Endothelial cell of umbilical vein (primary cell): ENCODE results near the gene SEC14L6. TPM values are rescaled to one million over a fixed set of nuclear protein-coding genes. Genes with fewer than 3 reads are reported as not detected.

Experiments used
- BruUV-seq: library from RNA; stranded (reverse); fragments of 400-500 nt; replicated peaks from 2 replicates; lab custom pipeline; 2021; lab: Mats Ljungman, UMichigan
- CTCF ChIA-PET: fragments of 300-600, 350-600 bp; sonication (Branson Sonifier 250); formaldehyde crosslinking; loops from one replicate; lab custom pipeline; 2021; ENCODE audit warnings: antibody characterized with exemption, inconsistent platforms; lab: Charles Lee
- POLR2A ChIA-PET: fragments of 300-600, 350-600 bp; sonication (Branson Sonifier 250); formaldehyde crosslinking; loops from one replicate; lab custom pipeline; 2021; ENCODE audit warnings: antibody characterized with exemption, inconsistent platforms; lab: Charles Lee
- DNase-seq: peaks from one replicate; pipeline ENCODE4 v3.0.0-alpha.2; 2011; ENCODE audit warnings: low read depth, low spot score
- FAIRE-seq: peaks from 2 replicates; lab custom pipeline; 2011; peaks lifted over from hg19 to GRCh38; lab: Jason Lieb, UNC
- H2AFZ ChIP-seq: 2 replicates; pipeline ENCODE4 v1.6.0; 2012; ENCODE audit warnings: low read depth, low read length, control low read depth, inconsistent platforms
- H3K27ac ChIP-seq: 2 replicates; pipeline ENCODE4 v1.5.1; 2011; ENCODE audit warnings: low read depth, mild to moderate bottlenecking, control low read depth, low read length, moderate library complexity; ENCODE audit not compliant: insufficient read depth
- H3K27me3 ChIP-seq, 2 experiments: 2 replicates each; pipeline versions ENCODE4 v1.6.0 to v1.6.1; 2011; ENCODE audit warnings: low read length in 2 of 2, mixed read lengths in 1 of 2; ENCODE audit not compliant: control insufficient read depth in 2 of 2, insufficient read depth in 2 of 2
- H3K36me3 ChIP-seq, 2 experiments: 2 replicates in 1 of 2; 3 replicates in 1 of 2; pipeline ENCODE4 v1.5.1; 2011; ENCODE audit warnings: low read length in 2 of 2, mild to moderate bottlenecking in 1 of 2, moderate library complexity in 1 of 2; ENCODE audit not compliant: control insufficient read depth in 2 of 2, insufficient read depth in 2 of 2; ENCODE audit errors: extremely low read depth in 1 of 2
- H3K4me1 ChIP-seq: 3 replicates; pipeline ENCODE4 v1.5.1; 2011; ENCODE audit warnings: mild to moderate bottlenecking, low read length; ENCODE audit not compliant: control insufficient read depth, insufficient read depth; ENCODE audit errors: extremely low read depth
- H3K4me2 ChIP-seq: 2 replicates; pipeline ENCODE4 v1.6.1; 2011; ENCODE audit warnings: low read length, control low read depth, mixed read lengths; ENCODE audit not compliant: insufficient read depth
- H3K4me3 ChIP-seq, 3 experiments: fragments of 200-600 bp in 1 of 3; sonication (generic), shearing (Covaris generic) in 1 of 3; replicated peaks in 1 of 3; 2 replicates each; pipeline ENCODE4 v1.5.1; 2011 to 2016; ENCODE audit warnings: control low read depth in 3 of 3, low read length in 3 of 3, mild to moderate bottlenecking in 2 of 3, inconsistent platforms in 1 of 3, low read depth in 1 of 3, moderate library complexity in 1 of 3; ENCODE audit not compliant: insufficient read depth in 1 of 3
- H3K79me2 ChIP-seq: 2 replicates; pipeline ENCODE4 v1.6.0; 2012; ENCODE audit warnings: low read length, inconsistent platforms; ENCODE audit not compliant: control insufficient read depth, insufficient read depth
- H3K9ac ChIP-seq: replicated peaks from 2 replicates; pipeline ENCODE3; 2011; ENCODE audit warnings: low read length, control low read depth; ENCODE audit not compliant: insufficient read depth; ENCODE audit errors: extremely low read depth
- H3K9me1 ChIP-seq: replicated peaks from 3 replicates; pipeline ENCODE4 v1.6.0; 2011; ENCODE audit warnings: mild to moderate bottlenecking, low read length; ENCODE audit not compliant: control insufficient read depth, insufficient read depth; ENCODE audit errors: extremely low read depth
- H3K9me3 ChIP-seq: replicated peaks from 2 replicates; pipeline ENCODE4 v1.5.1; 2012; ENCODE audit warnings: low read length, inconsistent platforms; ENCODE audit not compliant: control insufficient read depth, insufficient read depth
- H4K20me1 ChIP-seq: replicated peaks from 2 replicates; pipeline ENCODE3; 2011; ENCODE audit warnings: mild to moderate bottlenecking, low read length; ENCODE audit not compliant: control insufficient read depth, insufficient read depth; ENCODE audit errors: extremely low read depth
- EZH2 ChIP-seq: IDR thresholded peaks from 2 replicates; pipeline ENCODE4 v1.6.1; 2012; ENCODE audit warnings: borderline replicate concordance, low read depth, mild to moderate bottlenecking, moderate library complexity, low read length, inconsistent platforms; ENCODE audit not compliant: severe bottlenecking
- FOS ChIP-seq: IDR thresholded peaks from 2 replicates; pipeline ENCODE4 v1.6.1; 2011; ENCODE audit warnings: mild to moderate bottlenecking, low read length, moderate library complexity, borderline replicate concordance; ENCODE audit not compliant: insufficient read depth
- GATA2 ChIP-seq: IDR thresholded peaks from 2 replicates; pipeline ENCODE4 v1.7.0; 2011; ENCODE audit warnings: low read depth, mild to moderate bottlenecking, moderate library complexity, mixed read lengths, low read length; ENCODE audit not compliant: insufficient read length, insufficient read depth
- JUN ChIP-seq: IDR thresholded peaks from 2 replicates; pipeline ENCODE4 v1.6.1; 2011; ENCODE audit warnings: borderline replicate concordance, low read depth; ENCODE audit not compliant: insufficient read length, insufficient read depth
- MAX ChIP-seq: IDR thresholded peaks from 2 replicates; pipeline ENCODE4 v1.6.1; 2011; ENCODE audit not compliant: insufficient read depth, insufficient read length
- MYC ChIP-seq: IDR thresholded peaks from one replicate; pipeline ENCODE4 v1.6.1; 2011; ENCODE audit warnings: mild to moderate bottlenecking, low read depth, low read length
- POLR2A ChIP-seq: IDR thresholded peaks from 2 replicates; pipeline ENCODE4 v1.6.1; 2012; ENCODE audit warnings: low read depth, mild to moderate bottlenecking, control low read depth, low read length
- POLR2AphosphoS5 ChIP-seq: IDR thresholded peaks from 2 replicates; pipeline ENCODE4 v1.6.1; 2012; ENCODE audit warnings: low read depth, mild to moderate bottlenecking, control low read depth, low read length, moderate library complexity; ENCODE audit not compliant: insufficient read depth
- dilution Hi-C: fragments of 300-500 bp; cut with MboI; formaldehyde crosslinking; loops from one replicate; pipeline ENCODE4 v1.15.0; 2019; ENCODE audit warnings: low sequenced_read_pairs; ENCODE audit not compliant: extremely low pct_ligation_motif_present
- intact Hi-C: fragments of 100-400 bp; cut with micrococcal nuclease; formaldehyde crosslinking; loops from one replicate; pipeline ENCODE4 v1.10.0; 2022
- polyA plus RNA-seq, 4 experiments: library from polyadenylated mRNA; depleted of rRNA in 3 of 4; stranded (reverse) in 3 of 4; unstranded in 1 of 4; fragments of >200 nt; gene quantifications; 2 replicates each; pipeline versions ENCODE4 v1.2.1 to v1.2.3, GENCODE V29; 2011 to 2012; ENCODE audit warnings: missing spikeins in 1 of 4
- total RNA-seq: library from RNA; stranded (reverse); gene quantifications from 2 replicates; pipeline ENCODE4 v1.2.3, GENCODE V29; 2021

Gene SEC14L6
- total and polyA plus RNA-seq, 2 donors (not counting 3 experiments of a cell fraction or from before 2014, with no cell fraction given) = 0.04 to 0.15 TPM

- Histone ChIP-seq H3K9ac (peak within 1 kb of the TSS; percentile 97), H3K4me3 (peak within 1 kb of the TSS; percentile 68 to 93 (median 72)), H3K36me3 (peaks cover 11 to 20% of the 10 kb centered on the region in 2 experiments), H3K27ac (peak within 1 kb of the TSS; percentile 95), H3K4me2 (peak within 1 kb of the TSS; percentile 96), H2AFZ (peak within 1 kb of the TSS; percentile 33), H3K79me2 (peaks cover 27% of the 10 kb centered on the region), H3K4me1 (peaks cover 10% of the 10 kb centered on the region), H3K9me3 (no peaks in the 10 kb centered on the region), H4K20me1 (no peaks in the 10 kb centered on the region), H3K9me1 (no peaks in the 10 kb centered on the region), H3K27me3 (no peaks in the 10 kb centered on the region)
- dilution Hi-C loops (no loop called here), intact Hi-C loops (loop anchor here (1.0 to 5.0 kb wide), 3 partner anchors 15 to 331 kb away; no protein-coding TSS in a partner anchor)
- no TSS peak for BruUV-seq
- ChIA-PET POLR2A (interaction anchor here (0.6 kb wide), 1 partner anchor 15 kb away, joined by 8 read pairs; the partner anchor contains the start of gene TCN2), CTCF (interaction anchor here (0.6 to 2.7 kb wide), 8 partner anchors 10 to 204 kb away, joined by 3 to 20 read pairs (median 7); partner anchors contain the start of genes RNF215 and TCN2)
- DNase-seq (peak; percentile 99), FAIRE-seq (peak; percentile 98)
- peak; percentile 5 for TF ChIP-seq POLR2AphosphoS5
- TF ChIP-seq POLR2A = no peak
- TF ChIP-seq FOS = no peak
- peak; percentile 94 for TF ChIP-seq MAX
- TF ChIP-seq MYC = peak; percentile 91
- TF ChIP-seq GATA2 = no peak
- TF ChIP-seq JUN = peak; percentile 20
- no peak for TF ChIP-seq EZH2
Measured at GRCh38 chr22:30591588-30592359, 45.2 kb upstream of the SEC14L6 start, which contains the start of gene PES1. TSS of gene PES1 (minus strand) at chr22:30591910. CDS start at chr22:30591833, 77 bp downstream.
